ENCODE results near the gene CDH23.

CDH23 gene

DNA sequence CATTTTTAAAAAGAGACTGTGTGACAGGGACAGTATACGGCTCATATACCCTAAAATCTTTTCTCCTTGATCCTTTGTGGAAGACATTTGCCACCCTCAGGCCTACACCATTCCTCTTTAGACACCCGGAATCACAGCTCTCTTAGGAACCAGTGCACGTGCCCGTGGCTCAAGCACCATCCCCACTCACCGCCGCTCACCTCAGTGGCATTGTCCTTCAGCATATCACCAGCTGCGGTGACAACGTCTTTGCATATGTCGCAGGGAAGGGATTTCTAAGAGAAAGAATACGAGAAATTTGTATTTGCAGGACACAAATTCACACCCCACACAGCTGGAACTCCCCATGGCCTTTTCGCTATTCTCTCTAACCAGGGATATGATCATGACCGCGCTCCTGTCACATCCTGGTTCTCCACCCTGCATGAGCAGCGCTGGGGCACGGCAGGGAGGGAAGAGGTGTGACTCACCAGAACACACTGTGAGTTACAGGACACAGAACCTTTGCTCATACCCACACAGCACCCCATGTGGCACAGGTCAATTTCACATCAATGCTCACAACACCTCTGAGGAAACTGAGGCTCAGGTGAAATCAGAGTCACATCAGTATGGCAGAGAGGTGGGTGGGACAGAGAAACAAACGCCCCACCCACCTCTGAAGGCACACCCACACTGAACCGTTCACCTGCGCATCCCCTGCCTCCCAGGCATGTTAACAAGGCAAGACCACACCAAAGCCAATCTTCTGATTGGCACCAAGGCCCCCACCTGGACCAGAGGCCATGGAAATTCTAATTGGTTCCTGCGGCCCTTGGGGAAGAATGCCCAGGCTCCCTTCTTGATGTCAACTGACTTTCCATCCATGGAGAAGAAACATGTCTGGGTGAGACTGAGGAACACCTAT is 435.2 kb downstream of the CDH23 start:
- DNase-seq = no peak

DNA sequence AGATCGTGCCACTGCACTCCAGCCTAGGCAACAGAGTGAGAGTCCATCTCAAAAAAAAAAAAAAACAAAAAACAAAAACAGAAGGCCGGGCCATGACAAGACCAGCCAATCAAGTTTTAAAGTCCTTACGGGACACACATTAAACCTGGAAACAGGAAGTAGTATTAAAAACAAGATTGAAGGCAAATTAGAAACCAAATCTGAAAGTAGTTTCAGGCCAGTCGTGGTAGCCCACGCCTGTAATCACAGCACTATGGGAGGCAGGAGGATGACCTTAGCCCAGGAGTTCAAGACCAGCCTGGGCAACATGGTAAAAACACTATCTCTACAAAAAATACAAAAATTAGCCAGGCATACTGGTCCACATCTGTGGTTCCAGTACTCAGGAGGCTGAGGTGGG is 436.2 kb downstream of the CDH23 start:
- no peak for DNase-seq

DNA sequence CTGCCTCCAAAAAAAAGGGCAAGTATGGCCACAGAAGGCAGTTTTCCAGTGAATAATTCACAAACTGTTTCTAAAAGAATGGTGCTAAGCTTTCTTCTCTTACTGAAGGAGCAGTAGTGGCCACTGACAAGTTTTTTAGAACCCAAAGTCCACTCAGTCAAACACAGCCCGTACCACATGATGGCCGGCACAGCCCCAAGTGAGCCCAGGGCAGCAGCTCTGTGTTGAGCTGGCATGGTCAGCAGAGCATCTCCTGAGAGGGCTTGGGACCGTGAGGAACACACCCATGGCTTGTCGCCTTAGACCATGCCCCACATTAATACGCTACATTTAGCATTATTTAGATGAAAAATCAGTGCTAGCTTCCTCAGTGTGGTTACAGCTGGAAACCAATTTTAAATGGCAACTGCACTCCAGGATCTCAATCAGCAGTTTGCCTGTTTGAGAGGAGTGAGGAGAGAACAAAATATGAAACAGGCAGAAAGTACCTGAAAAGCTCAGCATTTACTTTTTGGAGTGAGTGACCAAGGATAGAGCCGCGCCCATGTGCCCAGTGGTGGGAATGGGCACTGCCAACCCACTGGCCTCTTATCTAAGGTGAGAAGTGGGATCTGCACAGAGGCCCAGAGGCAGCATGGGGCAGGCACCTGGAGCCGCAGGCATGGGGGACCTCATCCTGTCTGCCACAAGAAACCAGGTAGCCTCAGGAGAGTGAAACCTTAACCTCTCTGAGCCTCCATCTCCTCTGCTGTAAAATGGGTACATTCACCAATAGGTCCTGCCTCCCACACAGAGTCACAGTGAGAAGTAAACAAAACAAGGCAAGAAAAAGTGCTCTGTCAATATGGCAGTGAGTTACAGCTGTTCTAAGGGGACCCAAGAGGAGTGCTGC is 437.0 kb downstream of the CDH23 start:
- DNase-seq = no peak

DNA sequence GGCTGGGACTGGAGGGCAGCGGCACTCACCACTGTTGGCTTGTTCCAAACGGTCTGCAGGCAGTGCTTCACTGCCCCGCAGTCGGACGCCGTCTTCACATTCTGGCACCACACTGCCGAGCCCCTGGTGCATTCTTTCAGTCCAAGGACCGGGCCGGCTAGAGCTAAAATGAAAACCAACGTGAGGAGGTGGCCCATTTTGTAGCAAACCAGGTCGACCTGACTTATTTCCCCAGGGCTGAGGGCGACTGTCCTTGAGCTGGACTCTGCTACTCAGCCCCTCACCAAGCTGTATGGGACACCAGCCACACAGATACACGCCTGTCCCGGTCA is 437.6 kb downstream of the CDH23 start:
- no peak for DNase-seq

DNA sequence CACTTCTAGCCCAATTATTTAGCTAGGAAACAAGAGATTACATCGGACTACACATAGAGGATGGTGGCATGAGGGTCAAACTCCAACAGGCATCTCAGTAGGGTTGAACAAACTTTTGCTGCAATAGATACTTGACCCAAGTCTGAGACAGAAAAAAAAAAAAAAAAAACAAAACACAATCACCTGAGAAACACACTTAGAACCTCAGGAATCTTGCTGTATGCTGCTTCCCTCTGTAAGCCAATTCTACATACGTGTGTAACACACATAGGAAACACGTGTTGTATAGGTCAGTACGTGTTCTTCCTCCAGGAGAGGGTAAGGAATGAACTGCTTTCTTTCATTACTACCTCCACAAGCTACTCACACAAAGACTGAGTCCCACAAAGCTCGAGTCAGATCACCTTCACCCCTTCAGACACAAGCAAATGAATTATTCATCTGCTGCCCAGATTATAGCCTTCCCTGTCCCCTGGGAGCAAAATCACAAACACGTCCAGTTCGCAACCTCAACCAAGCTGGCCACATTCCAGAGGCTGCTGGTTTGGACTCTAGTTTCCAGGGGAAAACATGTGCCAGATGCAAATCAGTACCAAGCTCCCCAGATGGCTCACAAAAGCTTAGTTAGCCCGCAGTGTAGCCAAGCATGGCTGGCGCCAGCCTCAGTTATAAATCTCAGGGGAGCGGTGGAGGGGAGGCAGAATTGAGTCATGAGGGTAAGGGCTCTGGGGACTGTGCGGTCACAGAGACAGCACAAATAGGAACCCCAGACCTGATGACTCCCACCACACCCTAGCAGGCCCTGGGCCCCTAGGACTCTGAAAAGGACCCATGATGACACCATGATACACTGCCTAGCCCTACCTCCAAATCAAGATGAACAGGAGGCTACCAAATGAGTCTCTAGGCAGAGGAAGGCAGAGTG is 439.2 kb downstream of the CDH23 start:
- peak; percentile 75 for DNase-seq

DNA sequence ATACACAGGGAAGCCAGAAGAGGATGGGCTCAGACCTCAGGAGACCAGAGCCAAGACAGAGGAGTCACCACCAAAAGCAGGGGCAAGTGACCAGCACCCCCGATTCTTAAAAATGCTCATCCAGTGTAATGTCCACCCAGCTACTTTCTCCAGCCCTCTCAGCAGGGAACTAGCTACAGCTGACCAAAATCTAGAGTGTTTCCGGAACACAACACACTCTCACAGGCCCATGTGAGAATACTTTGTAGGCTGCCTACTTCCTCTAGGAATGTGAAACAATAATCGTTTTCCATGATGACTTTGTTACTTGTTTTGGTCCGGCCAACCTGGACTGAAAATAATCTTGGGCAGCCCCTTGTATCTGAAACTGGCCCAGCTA is 439.9 kb downstream of the CDH23 start:
- DNase-seq = no peak

DNA sequence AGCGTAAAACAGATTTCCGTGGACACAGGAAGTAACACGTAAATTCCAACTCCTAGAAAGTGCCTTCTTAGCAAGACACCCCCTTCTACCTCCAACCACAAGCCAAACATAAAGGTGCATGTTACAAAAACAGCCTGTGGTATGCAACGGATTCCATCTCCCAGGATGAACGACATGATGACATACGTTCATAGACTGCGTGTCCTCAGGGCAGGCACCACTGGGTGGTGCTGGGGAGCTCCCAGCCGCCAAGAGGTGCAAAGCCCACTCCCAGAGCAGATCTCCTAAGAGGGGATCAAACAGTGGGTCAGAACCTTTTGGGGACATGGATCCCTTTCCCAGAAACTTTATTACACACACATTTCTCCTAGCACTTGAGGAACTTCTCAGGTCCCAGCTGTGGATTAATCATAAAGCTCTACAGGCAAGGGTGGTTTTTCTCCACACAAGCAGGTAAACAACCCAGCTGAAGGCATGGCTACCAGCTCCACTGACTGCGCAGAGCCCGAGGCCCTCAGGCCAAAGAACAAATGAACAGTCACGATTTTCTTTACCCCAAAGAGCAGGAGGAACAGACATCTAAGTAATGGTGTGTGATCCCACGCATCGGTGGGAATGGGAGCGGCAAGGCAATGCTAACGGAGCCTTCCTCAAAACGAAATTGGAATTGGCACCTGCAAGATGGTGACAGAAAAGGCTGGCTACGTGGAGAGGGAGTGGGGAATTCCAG is 440.5 kb downstream of the CDH23 start:
- no peak for DNase-seq

DNA sequence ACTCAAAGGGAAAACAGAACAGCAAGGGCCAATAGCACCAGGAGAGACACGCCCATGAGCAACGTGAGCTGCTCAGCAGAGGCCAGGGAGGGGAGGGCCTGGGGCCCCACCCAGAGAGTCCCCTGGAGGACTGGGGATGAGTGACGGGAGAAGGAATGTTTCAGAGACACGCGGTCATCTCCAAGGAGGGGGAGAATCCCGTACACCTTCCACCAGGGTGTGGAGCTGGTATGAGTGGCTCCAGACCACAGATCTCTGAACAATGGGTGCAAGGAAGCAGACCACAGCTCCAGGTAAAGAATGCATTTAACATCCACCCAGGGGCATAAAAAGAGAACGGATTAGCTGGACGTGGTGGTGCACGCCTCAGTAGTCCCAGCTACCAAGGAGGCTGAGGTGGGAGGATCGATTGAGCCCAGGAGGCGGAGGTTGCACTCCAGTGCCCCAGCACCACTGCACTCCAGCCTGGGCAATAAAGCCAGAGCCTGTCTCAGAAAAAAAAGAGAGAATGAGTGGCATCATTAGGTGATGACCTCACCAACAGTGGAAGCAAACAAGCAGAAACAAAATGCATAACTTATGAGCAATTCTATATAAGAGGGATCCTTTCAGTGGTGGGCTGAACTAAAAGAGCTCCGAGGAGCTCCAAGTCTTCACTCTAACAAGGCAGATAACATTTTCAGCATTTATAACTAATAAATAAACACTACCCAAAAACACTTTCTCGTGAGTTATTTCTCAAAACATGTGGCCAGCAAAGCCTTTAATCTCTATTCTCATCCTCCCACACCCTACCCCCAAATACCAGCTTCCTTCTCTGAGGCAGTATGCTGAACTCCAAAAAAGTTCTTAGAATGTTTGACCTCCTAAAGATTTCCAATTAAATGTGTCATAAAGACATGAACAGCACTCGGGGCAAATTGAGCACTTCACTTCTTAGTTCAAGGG is 441.8 kb downstream of the CDH23 start:
- DNase-seq = peak; percentile 32

DNA sequence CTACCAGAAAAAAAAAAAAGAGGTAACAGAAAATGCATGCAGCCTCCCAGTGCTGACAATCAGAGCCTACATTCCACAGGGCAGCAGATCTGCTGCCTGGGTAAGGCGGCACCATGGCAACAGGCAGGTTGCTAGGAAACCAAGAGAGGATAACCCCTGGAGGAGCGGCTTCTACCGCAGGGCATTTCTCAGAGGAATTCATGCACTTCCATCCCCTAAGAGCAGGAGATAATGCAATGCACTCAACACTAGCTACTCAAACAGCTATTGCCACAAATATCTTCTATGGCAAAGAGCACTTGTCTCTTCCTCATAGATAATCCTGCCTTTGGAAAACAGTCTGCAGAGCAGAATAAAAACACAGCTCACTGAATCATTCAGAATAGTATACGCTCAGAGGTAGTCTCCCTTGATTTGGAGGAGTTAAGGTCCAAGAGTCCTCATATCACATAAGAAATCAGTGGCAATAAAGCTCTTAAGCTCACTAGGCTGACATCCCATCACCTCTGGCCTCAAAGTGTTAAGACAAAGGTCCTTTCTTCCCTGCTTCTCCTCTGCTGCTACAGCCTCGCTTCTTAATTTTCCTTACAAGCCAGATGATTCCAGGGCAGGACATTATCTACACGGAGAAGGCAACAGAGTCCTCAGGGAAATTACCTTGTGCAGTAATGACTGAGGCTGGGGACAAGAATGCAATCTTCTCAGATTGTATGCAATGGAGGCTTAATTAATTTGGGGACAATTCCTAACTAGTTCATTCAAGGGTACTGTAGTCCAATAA is 443.6 kb downstream of the CDH23 start:
- DNase-seq = peak; percentile 71

DNA sequence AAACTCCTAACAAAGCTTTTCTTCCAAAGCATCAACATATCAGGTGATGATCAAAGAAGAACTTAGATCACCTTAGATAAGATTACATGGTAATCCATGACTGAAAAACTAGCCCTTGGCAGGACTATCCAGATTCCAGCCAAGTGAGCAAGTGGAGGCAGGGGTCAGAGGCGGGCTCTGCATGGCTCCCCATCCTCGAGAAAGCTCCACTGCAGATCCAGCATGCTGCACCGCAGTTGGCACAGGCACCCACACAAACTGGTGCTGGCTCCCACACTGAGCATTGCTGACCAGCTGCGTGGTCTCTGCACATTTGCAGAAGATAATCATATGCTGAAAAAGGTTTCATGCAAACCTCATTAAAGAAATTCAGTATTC is 444.2 kb downstream of the CDH23 start:
- no peak for DNase-seq

DNA sequence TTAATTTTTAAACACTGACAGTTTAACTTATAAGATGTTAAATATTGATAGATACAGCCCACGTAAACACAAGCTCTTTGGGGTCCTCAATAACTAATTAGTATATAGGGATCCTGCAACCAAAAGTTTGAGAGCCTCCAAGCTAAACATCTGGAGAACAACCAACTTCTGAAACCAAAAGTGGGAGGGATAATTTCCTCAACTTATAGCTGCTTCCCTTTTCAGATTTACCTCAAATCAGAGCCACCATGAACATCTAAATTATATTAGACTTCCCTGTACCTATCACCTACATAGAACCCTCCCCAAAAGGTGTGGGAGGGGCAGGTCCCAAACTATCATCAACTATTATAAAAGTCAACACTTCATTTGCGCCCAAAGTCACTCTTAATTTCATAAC is 445.7 kb downstream of the CDH23 start:
- DNase-seq = no peak

DNA sequence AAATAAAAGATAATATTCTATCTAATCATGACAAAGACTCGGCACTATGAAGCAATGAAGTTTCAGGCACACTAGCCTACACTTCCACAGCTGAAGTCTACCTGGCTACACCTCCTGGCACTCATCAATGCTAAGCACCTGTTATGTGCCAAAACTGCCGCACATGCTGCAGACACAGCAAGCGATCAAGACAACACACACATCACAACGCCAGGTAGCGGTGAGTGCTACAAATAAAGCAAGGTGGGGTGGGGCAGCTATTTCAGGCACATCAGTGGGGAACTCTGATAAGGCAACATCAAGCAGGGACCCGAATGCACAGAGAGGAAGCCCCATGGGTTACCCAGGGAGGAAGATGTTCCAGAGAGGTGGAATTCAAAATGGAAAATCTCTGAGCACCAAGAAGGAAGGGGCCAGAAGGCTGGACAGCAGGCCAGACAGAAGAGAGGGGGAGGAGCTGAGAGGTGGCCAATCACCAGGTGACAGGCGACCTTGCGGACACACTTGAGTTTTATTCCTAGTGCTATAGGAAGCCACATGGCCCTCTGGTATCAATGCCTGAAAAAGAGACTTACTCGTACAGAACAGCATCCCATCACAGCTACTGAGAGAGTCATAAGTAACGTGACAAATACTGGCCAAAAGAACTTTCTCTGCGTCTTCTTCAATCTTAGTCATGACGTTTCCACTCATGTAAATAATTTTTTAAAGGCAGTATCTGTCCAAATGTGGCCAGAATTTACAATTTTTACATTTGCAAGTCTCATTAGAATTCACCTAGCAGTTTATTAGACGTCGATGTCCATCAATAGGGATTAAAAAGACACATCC is 446.4 kb downstream of the CDH23 start:
- no peak for DNase-seq

DNA sequence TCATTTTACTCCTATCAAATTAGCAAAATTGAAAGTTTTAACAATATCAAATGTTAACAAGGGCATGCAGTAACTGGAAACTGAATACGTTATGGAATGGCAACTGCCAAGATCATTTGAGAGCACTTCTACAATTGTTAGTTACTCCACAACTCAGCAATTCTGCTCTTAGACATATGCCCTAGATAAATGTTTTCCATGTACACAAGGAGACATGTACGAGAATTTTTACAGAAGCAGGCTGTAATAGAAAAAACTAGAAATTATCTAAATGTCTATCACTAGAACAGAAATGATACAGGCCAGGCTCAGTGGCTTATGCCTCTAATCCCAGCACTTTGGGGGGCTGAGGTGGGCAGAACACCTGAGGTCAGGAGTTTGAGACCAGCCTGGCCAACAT is 447.4 kb downstream of the CDH23 start:
- DNase-seq = no peak

DNA sequence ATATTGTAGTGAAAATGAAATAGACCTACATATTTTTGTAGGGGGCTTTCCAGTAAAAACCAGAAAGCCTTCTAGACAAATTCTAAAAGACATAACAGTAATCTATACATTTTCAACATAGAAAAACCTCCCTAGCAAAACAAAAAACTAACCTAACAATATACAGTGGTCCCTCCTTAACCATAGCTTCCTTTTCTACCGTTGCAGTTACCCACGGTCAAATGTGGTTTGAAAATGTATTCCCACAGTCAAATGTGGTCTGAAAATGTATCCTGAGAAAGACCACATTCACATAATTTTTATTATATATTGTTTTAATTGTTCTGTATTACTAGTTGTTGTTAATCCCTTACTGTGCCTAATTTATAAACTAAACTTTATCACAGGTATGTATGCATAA is 448.0 kb downstream of the CDH23 start:
- no peak for DNase-seq

DNA sequence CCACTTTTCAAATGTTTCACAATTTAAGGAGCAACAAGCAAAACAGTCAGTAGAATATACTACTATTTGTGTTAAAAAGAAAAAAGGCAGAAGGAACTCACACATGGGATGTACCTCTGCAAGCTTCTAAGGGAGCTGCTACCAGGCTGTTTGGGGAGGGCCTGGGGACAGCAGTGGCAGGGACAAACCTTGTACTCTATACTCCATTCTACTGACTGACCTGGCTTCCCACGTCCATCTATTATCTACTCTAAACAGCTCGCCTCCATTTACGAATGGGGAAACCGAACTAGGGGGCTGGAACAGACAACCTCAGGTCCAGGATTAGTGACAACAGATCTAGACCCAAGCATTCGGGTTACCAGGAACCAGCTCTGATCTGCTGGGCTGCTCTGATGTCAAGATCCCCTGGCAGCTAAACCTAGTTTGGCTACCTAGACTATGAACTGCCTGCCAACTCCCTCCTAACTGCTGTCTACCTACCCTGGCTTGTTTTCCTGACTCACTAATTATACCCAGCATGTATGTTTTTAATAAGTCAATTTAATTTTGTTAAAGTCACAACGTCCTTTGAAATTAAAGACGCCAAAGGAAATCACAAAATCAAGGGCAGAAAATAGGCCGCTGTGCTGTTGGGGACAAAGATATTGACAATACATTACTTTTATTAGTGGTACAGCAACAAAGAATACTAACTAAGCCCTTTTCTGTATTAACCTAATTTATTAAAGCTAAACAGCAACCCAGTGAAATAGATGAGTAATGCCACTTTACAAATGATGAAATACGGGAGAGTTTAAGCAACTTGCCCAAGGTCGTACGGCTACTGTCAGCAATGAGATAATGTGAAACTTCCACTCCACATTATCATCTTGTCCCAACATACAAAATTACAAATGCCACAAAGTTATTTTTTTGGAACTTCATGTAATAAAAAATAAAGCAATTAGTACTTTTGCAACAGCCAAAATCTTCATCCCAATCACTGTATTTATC is 449.0 kb downstream of the CDH23 start:
- DNase-seq = no peak

DNA sequence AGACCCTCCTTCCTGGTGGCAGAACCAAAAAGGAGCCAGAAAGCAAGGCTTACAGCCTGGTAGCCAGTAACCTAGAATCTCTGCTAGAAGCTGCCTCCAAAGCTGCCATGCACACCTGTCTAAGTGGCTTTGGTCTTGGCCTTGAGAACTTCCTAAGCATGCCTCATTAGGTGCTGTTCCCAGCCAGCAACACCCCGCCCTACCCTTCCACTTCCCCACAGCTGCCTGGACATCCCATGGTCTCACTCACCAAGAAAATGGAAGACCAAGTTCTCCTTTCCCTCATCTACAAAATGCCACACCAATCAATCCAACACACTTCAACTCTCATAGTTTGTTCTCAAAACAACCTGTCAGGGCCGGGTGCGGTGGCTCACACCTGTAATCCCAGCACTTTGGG is 450.1 kb downstream of the CDH23 start:
- DNase-seq = no peak

DNA sequence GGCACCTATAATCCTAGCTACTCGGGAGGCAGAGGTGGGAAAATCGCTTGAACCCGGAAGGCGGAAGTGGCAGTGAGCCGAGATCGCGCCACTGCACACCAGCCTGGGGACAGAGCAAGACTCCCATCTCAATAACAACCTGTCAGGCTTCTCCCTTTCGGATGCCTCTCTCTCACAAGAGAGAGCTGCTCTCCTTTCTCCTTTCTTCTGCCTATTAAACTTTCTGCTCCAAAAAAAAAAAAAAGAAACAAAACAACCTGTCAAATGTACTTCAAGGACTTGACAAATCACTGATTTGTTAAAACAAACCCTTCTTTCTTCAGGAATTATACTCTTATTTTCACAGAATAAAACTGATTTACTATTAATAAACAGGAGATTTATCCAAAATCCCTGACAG is 450.7 kb downstream of the CDH23 start:
- no peak for DNase-seq

Measured in DMS79 treated with DMSO at 0.1 percent for 48 hours (cell line).